NCI-H774 (cell line): ENCODE data around the gene MAFG.

ENCODE experiments used
- DNase-seq: peaks from one replicate; lab custom pipeline; 2025; lab: John Stamatoyannopoulos, UW

The MAFG gene

GRCh38 chr17:81909966-81910839 lies 17.3 kb downstream of the MAFG start:
- no peak for DNase-seq

- DNase-seq = no peak
Measured at GRCh38 chr17:81909231-81909630, 18.3 kb downstream of the MAFG start.

GRCh38 chr17:81908793-81909192 lies 18.7 kb downstream of the MAFG start:
- DNase-seq = no peak

GRCh38 chr17:81907219-81908145 lies 20.1 kb downstream of the MAFG start:
- DNase-seq = no peak

GRCh38 chr17:81906476-81907218 lies 20.9 kb downstream of the MAFG start:
- DNase-seq = no peak

- no peak for DNase-seq
Measured at GRCh38 chr17:81905993-81906392, 21.5 kb downstream of the MAFG start.

GRCh38 chr17:81905424-81905875 lies 22.1 kb downstream of the MAFG start:
- DNase-seq = no peak

GRCh38 chr17:81904600-81905423 lies 22.7 kb downstream of the MAFG start:
- no peak for DNase-seq

- no peak for DNase-seq
Measured at GRCh38 chr17:81903896-81904599, 23.5 kb downstream of the MAFG start.

- DNase-seq = no peak
Measured at GRCh38 chr17:81903415-81903831, 24.1 kb downstream of the MAFG start.

GRCh38 chr17:81902653-81903414 lies 24.7 kb downstream of the MAFG start:
- DNase-seq = no peak

- no peak for DNase-seq
Measured at GRCh38 chr17:81902023-81902652, 25.4 kb downstream of the MAFG start, which contains the start of gene NPB. Gene NPB, plus strand, starts transcription at chr17:81902238. Its CDS starts 40 bp downstream, at chr17:81902278.

GRCh38 chr17:81901167-81902022 lies 26.1 kb downstream of the MAFG start:
- no peak for DNase-seq

GRCh38 chr17:81900181-81900820 lies 27.2 kb downstream of the MAFG start:
- DNase-seq = no peak

GRCh38 chr17:81899514-81900166 lies 27.9 kb downstream of the MAFG start:
- DNase-seq = no peak

GRCh38 chr17:81898885-81899284 lies 28.6 kb downstream of the MAFG start:
- DNase-seq = no peak
